ENCODE measurements around the gene RUSC1. TPM values are rescaled to one million over a fixed set of nuclear protein-coding genes. Genes with fewer than 3 reads are reported as not detected.

The RUSC1 gene
- total RNA-seq, 1 experiment from 2014 or later = 68.8 TPM

DNA sequence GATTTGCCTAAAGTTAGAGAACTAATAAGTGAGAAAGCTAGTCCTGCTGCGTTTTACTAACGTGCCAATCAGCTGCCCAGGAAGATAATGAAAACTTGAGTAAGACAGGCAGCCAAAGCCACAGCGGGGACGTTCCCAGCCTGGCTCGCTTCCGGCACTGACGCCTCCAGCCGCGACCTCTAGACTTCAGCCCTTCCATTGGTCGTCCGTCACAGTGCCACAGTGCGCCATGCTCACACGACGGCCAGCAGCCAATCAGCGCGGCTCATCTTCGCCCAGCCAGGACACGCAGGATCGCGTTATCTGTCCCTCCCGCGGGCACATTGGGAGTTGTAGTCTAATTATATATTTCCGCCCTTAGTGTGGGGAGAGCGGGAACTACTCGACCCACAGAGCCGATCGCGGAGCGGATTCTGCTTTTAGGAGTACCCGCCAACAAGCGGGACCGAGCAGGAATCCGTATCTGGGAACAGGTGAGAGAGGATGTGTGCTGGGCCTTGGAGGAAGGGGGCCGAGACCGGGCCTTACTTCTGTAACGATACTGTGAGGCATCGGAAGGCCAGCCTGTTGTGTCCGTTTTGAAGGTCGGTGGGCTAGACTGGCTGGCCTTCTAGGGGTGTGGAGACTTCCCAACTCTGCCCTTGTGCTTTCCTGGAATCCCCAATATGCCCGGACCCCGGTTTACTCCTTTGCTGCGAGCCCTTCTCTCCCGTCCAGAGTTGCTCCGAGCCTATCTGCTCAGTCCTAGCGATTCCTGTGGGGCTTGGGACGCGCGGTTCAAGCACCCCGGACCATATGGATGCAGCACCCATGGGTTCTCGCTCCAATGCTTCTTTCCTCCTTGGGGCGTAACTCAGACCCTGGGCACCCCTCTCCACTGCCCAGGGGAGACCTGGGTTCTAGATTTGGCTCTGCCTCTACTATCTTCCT lies 11.9 kb upstream of the RUSC1 start, which contains the start of gene FDPS (continued):
- TF ChIP-seq, protein P1, sequence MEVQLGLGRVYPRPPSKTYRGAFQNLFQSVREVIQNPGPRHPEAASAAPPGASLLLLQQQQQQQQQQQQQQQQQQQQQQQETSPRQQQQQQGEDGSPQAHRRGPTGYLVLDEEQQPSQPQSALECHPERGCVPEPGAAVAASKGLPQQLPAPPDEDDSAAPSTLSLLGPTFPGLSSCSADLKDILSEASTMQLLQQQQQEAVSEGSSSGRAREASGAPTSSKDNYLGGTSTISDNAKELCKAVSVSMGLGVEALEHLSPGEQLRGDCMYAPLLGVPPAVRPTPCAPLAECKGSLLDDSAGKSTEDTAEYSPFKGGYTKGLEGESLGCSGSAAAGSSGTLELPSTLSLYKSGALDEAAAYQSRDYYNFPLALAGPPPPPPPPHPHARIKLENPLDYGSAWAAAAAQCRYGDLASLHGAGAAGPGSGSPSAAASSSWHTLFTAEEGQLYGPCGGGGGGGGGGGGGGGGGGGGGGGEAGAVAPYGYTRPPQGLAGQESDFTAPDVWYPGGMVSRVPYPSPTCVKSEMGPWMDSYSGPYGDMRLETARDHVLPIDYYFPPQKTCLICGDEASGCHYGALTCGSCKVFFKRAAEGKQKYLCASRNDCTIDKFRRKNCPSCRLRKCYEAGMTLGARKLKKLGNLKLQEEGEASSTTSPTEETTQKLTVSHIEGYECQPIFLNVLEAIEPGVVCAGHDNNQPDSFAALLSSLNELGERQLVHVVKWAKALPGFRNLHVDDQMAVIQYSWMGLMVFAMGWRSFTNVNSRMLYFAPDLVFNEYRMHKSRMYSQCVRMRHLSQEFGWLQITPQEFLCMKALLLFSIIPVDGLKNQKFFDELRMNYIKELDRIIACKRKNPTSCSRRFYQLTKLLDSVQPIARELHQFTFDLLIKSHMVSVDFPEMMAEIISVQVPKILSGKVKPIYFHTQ (CRISPR knock-in tag; IDR thresholded peaks at IDR 0.05) = no peak
- TF ChIP-seq PRRX2 (CRISPR knock-in tag; IDR thresholded peaks at IDR 0.05) = no peak
- TF ChIP-seq OVOL2 (CRISPR knock-in tag; IDR thresholded peaks at IDR 0.05; ENCODE audit: borderline replicate concordance) = no peak
- TF ChIP-seq ZNF396 (CRISPR knock-in tag; IDR thresholded peaks at IDR 0.05; ENCODE audit: borderline replicate concordance) = no peak
- TF ChIP-seq, protein P2, sequence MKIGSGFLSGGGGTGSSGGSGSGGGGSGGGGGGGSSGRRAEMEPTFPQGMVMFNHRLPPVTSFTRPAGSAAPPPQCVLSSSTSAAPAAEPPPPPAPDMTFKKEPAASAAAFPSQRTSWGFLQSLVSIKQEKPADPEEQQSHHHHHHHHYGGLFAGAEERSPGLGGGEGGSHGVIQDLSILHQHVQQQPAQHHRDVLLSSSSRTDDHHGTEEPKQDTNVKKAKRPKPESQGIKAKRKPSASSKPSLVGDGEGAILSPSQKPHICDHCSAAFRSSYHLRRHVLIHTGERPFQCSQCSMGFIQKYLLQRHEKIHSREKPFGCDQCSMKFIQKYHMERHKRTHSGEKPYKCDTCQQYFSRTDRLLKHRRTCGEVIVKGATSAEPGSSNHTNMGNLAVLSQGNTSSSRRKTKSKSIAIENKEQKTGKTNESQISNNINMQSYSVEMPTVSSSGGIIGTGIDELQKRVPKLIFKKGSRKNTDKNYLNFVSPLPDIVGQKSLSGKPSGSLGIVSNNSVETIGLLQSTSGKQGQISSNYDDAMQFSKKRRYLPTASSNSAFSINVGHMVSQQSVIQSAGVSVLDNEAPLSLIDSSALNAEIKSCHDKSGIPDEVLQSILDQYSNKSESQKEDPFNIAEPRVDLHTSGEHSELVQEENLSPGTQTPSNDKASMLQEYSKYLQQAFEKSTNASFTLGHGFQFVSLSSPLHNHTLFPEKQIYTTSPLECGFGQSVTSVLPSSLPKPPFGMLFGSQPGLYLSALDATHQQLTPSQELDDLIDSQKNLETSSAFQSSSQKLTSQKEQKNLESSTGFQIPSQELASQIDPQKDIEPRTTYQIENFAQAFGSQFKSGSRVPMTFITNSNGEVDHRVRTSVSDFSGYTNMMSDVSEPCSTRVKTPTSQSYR (CRISPR knock-in tag; IDR thresholded peaks at IDR 0.05) = no peak
- no peak for TF ChIP-seq TEAD4 (CRISPR knock-in tag; IDR thresholded peaks at IDR 0.05)
- TF ChIP-seq ESRRA (CRISPR knock-in tag; IDR thresholded peaks at IDR 0.05; ENCODE audit: borderline replicate concordance) = no peak
- no peak for TF ChIP-seq CREB1 (CRISPR knock-in tag; IDR thresholded peaks at IDR 0.05)
- TF ChIP-seq FOXP1 (CRISPR knock-in tag; IDR thresholded peaks at IDR 0.05; ENCODE audit: borderline replicate concordance) = no peak
- no peak for TF ChIP-seq ATF1 (CRISPR knock-in tag; IDR thresholded peaks at IDR 0.05)
- peak; percentile 65; the same call in 1 of the 2 replicates for TF ChIP-seq JUN (CRISPR knock-in tag; IDR thresholded peaks at IDR 0.05)
- TF ChIP-seq SOX15 (CRISPR knock-in tag; IDR thresholded peaks at IDR 0.05) = no peak
- TF ChIP-seq SMAD3 (CRISPR knock-in tag; IDR thresholded peaks at IDR 0.05; ENCODE audit: borderline replicate concordance) = peak; percentile 52; the same call in 1 of the 2 replicates
- TF ChIP-seq, protein P3, sequence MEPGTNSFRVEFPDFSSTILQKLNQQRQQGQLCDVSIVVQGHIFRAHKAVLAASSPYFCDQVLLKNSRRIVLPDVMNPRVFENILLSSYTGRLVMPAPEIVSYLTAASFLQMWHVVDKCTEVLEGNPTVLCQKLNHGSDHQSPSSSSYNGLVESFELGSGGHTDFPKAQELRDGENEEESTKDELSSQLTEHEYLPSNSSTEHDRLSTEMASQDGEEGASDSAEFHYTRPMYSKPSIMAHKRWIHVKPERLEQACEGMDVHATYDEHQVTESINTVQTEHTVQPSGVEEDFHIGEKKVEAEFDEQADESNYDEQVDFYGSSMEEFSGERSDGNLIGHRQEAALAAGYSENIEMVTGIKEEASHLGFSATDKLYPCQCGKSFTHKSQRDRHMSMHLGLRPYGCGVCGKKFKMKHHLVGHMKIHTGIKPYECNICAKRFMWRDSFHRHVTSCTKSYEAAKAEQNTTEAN (CRISPR knock-in tag; IDR thresholded peaks at IDR 0.05) = 0 out of 2 replicates have a peak, but pooled peaks have one; percentile 38
- TF ChIP-seq GABPB1 (CRISPR knock-in tag; IDR thresholded peaks at IDR 0.05) = no peak
- TF ChIP-seq NR3C1 (CRISPR knock-in tag; conservative IDR thresholded peaks at IDR 0.05; ENCODE audit: low read depth) = no peak
- TF ChIP-seq, protein P4, sequence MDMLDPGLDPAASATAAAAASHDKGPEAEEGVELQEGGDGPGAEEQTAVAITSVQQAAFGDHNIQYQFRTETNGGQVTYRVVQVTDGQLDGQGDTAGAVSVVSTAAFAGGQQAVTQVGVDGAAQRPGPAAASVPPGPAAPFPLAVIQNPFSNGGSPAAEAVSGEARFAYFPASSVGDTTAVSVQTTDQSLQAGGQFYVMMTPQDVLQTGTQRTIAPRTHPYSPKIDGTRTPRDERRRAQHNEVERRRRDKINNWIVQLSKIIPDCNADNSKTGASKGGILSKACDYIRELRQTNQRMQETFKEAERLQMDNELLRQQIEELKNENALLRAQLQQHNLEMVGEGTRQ (CRISPR knock-in tag; IDR thresholded peaks at IDR 0.05) = peak; percentile 80
- 0 out of 2 replicates have a peak, but pooled peaks have one; percentile 37 for TF ChIP-seq TEAD1 (CRISPR knock-in tag; IDR thresholded peaks at IDR 0.05)

DNA sequence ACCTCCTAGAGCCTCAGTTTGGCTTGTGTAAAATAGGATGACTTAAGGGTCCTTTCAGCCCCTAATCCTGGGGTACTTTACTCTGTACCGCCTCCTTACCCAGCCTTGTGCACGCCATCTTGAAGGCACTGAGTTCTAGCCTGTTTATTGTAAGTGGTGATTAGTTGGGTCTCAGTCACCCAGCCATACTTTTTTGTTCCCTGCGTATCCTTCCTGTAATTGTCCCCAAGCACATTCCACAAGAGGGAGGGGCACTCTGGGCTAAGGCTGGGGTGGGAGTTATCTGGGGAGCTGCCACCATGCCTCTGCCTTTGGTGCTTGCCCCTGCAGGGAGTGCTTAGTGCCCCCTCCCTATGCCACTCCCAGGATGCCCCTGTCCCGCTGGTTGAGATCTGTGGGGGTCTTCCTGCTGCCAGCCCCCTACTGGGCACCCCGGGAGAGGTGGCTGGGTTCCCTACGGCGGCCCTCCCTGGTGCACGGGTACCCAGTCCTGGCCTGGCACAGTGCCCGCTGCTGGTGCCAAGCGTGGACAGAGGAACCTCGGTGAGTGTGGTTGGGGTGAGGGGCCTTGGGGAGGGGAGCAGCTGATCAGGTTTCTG lies 11.2 kb upstream of the RUSC1 start:
- no peak for ATAC-seq
- ChIA-PET CTCF (no interaction called here), POLR2A (no interaction called here)
- Mint-ChIP-seq H3K4me1 (peaks cover 22% of the 10 kb centered on the region), H3K4me3 (peak overlapping the region; percentile 97), H3K9me3 (no peaks in the 10 kb centered on the region), H3K27me3 (ENCODE audit: low read depth) (no peaks in the 10 kb centered on the region), H3K27ac (peak overlapping the region; percentile 99), H3K36me3 (peaks cover 37% of the 10 kb centered on the region)
- no peak for DNase-seq (ENCODE audit: low spot score)
- no peak for TF ChIP-seq ZNF416 (CRISPR knock-in tag; IDR thresholded peaks at IDR 0.05)
- 0 out of 2 replicates have a peak, but pooled peaks have one; percentile 7 for TF ChIP-seq ZNF423 (CRISPR knock-in tag; IDR thresholded peaks at IDR 0.05)
- TF ChIP-seq, protein P5, sequence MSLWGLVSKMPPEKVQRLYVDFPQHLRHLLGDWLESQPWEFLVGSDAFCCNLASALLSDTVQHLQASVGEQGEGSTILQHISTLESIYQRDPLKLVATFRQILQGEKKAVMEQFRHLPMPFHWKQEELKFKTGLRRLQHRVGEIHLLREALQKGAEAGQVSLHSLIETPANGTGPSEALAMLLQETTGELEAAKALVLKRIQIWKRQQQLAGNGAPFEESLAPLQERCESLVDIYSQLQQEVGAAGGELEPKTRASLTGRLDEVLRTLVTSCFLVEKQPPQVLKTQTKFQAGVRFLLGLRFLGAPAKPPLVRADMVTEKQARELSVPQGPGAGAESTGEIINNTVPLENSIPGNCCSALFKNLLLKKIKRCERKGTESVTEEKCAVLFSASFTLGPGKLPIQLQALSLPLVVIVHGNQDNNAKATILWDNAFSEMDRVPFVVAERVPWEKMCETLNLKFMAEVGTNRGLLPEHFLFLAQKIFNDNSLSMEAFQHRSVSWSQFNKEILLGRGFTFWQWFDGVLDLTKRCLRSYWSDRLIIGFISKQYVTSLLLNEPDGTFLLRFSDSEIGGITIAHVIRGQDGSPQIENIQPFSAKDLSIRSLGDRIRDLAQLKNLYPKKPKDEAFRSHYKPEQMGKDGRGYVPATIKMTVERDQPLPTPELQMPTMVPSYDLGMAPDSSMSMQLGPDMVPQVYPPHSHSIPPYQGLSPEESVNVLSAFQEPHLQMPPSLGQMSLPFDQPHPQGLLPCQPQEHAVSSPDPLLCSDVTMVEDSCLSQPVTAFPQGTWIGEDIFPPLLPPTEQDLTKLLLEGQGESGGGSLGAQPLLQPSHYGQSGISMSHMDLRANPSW (CRISPR knock-in tag; conservative IDR thresholded peaks at IDR 0.05; ENCODE audit: low read depth) = no peak
- TF ChIP-seq CBFB (CRISPR knock-in tag; IDR thresholded peaks at IDR 0.05; ENCODE audit: low read depth) = no peak
- TF ChIP-seq, protein P6, sequence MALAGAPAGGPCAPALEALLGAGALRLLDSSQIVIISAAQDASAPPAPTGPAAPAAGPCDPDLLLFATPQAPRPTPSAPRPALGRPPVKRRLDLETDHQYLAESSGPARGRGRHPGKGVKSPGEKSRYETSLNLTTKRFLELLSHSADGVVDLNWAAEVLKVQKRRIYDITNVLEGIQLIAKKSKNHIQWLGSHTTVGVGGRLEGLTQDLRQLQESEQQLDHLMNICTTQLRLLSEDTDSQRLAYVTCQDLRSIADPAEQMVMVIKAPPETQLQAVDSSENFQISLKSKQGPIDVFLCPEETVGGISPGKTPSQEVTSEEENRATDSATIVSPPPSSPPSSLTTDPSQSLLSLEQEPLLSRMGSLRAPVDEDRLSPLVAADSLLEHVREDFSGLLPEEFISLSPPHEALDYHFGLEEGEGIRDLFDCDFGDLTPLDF (CRISPR knock-in tag; IDR thresholded peaks at IDR 0.05) = no peak

Data from WTC11 (cell line).